OCI-LY7 (cell line): ENCODE results near the gene TIMP4. TPM values are rescaled to one million over a fixed set of nuclear protein-coding genes. Genes with fewer than 3 reads are reported as not detected.

Source experiments
- BruUV-seq: library from RNA; stranded (reverse); fragments of 400-500 nt; replicated peaks from 2 replicates; lab custom pipeline; 2021; lab: Mats Ljungman, UMichigan
- CTCF ChIA-PET: fragments of 300-600 bp; sonication (Branson Sonifier 250); formaldehyde crosslinking; loops from one replicate; lab custom pipeline; 2022; ENCODE audit warnings: antibody characterized with exemption; ENCODE audit not compliant: unreplicated experiment; lab: Charles Lee
- POLR2A ChIA-PET: fragments of 300-600 bp; sonication (Branson Sonifier 250); formaldehyde crosslinking; loops from one replicate; lab custom pipeline; 2022; ENCODE audit warnings: antibody characterized with exemption; lab: Charles Lee
- DNase-seq: peaks from one replicate; pipeline ENCODE4 v3.0.0-alpha.2; 2015; ENCODE audit warnings: low spot score
- H2AFZ ChIP-seq: fragments of 200-600 bp; sonication (generic), shearing (Covaris generic); 2 replicates; pipeline ENCODE4 v1.6.1; 2014; ENCODE audit warnings: mild to moderate bottlenecking, antibody characterized with exemption, low read length, moderate library complexity
- H3K27ac ChIP-seq: fragments of 200-600 bp; sonication (generic); 2 replicates; pipeline ENCODE4 v1.5.1; 2014; ENCODE audit warnings: mixed run types, low read depth, mild to moderate bottlenecking, moderate library complexity, low read length, inconsistent platforms; ENCODE audit not compliant: poor library complexity, severe bottlenecking
- H3K36me3 ChIP-seq: fragments of 200-600 bp; sonication (generic); 2 replicates; pipeline ENCODE4 v1.6.1; 2014; ENCODE audit warnings: mild to moderate bottlenecking, antibody characterized with exemption, low read length, moderate library complexity, mixed read lengths; ENCODE audit not compliant: insufficient read depth
- H3K4me1 ChIP-seq: fragments of 200-600 bp; sonication (generic); 2 replicates; pipeline ENCODE4 v1.5.1; 2014; ENCODE audit warnings: mild to moderate bottlenecking, low read length; ENCODE audit not compliant: insufficient read depth, poor library complexity, severe bottlenecking
- H3K4me2 ChIP-seq: fragments of 200-600 bp; sonication (generic); 2 replicates; pipeline ENCODE4 v1.6.1; 2014; ENCODE audit warnings: mild to moderate bottlenecking, low read length
- H3K4me3 ChIP-seq: fragments of 200-600 bp; sonication (generic); 2 replicates; pipeline ENCODE4 v1.5.1; 2014; ENCODE audit warnings: mild to moderate bottlenecking, low read depth, low read length; ENCODE audit not compliant: poor library complexity, severe bottlenecking
- H3K79me2 ChIP-seq: fragments of 200-600 bp; sonication (generic); 2 replicates; pipeline ENCODE4 v1.6.1; 2016; ENCODE audit warnings: low read depth, mild to moderate bottlenecking, low read length, moderate library complexity, mixed read lengths; ENCODE audit not compliant: insufficient read depth
- H3K9me2 ChIP-seq: fragments of 200-600 bp; sonication (generic); 2 replicates; pipeline ENCODE4 v1.6.1; 2016; ENCODE audit warnings: mild to moderate bottlenecking, low read length, mixed read lengths; ENCODE audit not compliant: insufficient read depth
- H3K9me3 ChIP-seq: fragments of 200-600 bp; sonication (generic); 2 replicates; pipeline ENCODE4 v1.6.1; 2014; ENCODE audit warnings: mild to moderate bottlenecking, mixed run types, low read length, mixed read lengths
- H4K20me1 ChIP-seq: fragments of 200-600 bp; sonication (generic); 2 replicates; pipeline ENCODE4 v1.6.1; 2014; ENCODE audit warnings: mild to moderate bottlenecking, antibody characterized with exemption, low read length, moderate library complexity, mixed read lengths; ENCODE audit not compliant: insufficient read depth
- EZH2phosphoT487 ChIP-seq: fragments of 200-600 bp; sonication (generic); IDR thresholded peaks from 2 replicates; pipeline ENCODE4 v1.6.1; 2018; ENCODE audit warnings: low read depth, borderline replicate concordance, mild to moderate bottlenecking, mixed run types, antibody characterized with exemption, low read length, moderate library complexity, mixed read lengths
- intact Hi-C: fragments of 100-400 bp; cut with micrococcal nuclease; formaldehyde crosslinking; loops from one replicate; pipeline ENCODE4 v1.10.0; 2022; ENCODE audit not compliant: unreplicated experiment
- total RNA-seq, 2 experiments: library from RNA; depleted of rRNA in 1 of 2; stranded (reverse); fragments of >200 nt in 1 of 2; shearing (Covaris generic) in 1 of 2; gene quantifications; 2 replicates each; pipeline ENCODE4 v1.2.3, GENCODE V29; 2014 to 2022
- TF ChIP-seq, protein P1 (sequence below): fragments of 200-600 bp; sonication (generic); conservative IDR thresholded peaks from 2 replicates; pipeline ENCODE4 v1.5.1; 2014; ENCODE audit warnings: mild to moderate bottlenecking, antibody characterized with exemption, low read length, moderate library complexity, mixed read lengths

TIMP4 gene
- total RNA-seq, 2 experiments from 2014 or later, result not detected

DNA sequence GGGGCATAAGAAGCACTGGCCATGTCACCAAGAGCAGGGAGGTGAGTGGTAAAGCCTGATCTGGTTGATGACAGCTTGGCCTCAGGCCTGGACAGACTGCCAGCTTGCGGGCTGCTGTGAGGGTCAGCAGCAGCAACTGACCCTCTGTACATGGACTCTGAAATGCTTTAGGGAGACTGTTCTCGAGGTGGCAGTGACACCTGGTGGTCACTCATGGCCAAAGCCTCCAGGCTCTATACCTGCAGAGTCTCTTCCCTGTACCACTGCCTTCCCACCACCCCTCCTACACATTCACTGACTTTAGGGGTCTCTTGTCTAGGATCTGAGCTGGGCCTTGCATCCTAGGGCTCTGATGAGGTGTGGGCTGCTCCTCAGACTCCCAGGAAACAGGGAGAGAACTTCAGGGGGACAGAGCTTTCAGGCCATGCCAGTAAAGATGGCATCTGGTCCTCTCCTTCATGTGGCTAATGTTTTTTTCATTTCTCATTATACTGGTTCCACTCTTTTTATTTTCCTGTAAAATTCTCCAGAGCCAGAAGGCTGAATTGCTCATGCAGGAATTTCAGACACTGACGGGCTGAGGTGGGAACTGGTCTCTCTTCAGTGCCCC, 17.2 kb upstream of the TIMP4 start:
- Histone ChIP-seq H3K79me2 (no peaks in the 10 kb centered on the region), H3K9me2 (no peaks in the 10 kb centered on the region), H3K9me3 (no peaks in the 10 kb centered on the region), H4K20me1 (no peaks in the 10 kb centered on the region), H3K4me3 (no peak overlapping the region), H3K36me3 (no peaks in the 10 kb centered on the region), H2AFZ (no peak overlapping the region), H3K4me2 (no peak overlapping the region), H3K27ac (no peak overlapping the region), H3K4me1 (no peaks in the 10 kb centered on the region)
- intact Hi-C loops, result loop anchor here (1.0 to 5.0 kb wide), 2 partner anchors 41 to 306 kb away; partner anchors contain the start of gene TSEN2
- ChIA-PET POLR2A (interaction anchor here (1.3 kb wide), 1 partner anchor 17 kb away, joined by 3 read pairs; no protein-coding TSS in a partner anchor), CTCF (interaction anchor here (1.2 kb wide), 1 partner anchor 40 kb away, joined by 5 read pairs; no protein-coding TSS in a partner anchor)
- no TSS peak for BruUV-seq
- DNase-seq, result peak; percentile 27
- no peak for TF ChIP-seq EZH2phosphoT487
- TF ChIP-seq, protein P1, sequence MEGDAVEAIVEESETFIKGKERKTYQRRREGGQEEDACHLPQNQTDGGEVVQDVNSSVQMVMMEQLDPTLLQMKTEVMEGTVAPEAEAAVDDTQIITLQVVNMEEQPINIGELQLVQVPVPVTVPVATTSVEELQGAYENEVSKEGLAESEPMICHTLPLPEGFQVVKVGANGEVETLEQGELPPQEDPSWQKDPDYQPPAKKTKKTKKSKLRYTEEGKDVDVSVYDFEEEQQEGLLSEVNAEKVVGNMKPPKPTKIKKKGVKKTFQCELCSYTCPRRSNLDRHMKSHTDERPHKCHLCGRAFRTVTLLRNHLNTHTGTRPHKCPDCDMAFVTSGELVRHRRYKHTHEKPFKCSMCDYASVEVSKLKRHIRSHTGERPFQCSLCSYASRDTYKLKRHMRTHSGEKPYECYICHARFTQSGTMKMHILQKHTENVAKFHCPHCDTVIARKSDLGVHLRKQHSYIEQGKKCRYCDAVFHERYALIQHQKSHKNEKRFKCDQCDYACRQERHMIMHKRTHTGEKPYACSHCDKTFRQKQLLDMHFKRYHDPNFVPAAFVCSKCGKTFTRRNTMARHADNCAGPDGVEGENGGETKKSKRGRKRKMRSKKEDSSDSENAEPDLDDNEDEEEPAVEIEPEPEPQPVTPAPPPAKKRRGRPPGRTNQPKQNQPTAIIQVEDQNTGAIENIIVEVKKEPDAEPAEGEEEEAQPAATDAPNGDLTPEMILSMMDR, result peak; percentile 76

GRCh38 chr3:12175137-12175593, 16.5 kb upstream of the TIMP4 start:
- no peak for TF ChIP-seq EZH2phosphoT487
- TF ChIP-seq, protein P1, result no peak
- intact Hi-C loops, result loop anchor here (5.0 kb wide), 1 partner anchor 307 kb away; the partner anchor contains the start of gene TSEN2
- Histone ChIP-seq H3K4me2 (no peak overlapping the region), H3K9me2 (no peaks in the 10 kb centered on the region), H2AFZ (no peak overlapping the region), H4K20me1 (no peaks in the 10 kb centered on the region), H3K36me3 (no peaks in the 10 kb centered on the region), H3K79me2 (no peaks in the 10 kb centered on the region), H3K4me3 (no peak overlapping the region), H3K27ac (no peak overlapping the region), H3K9me3 (no peaks in the 10 kb centered on the region), H3K4me1 (no peaks in the 10 kb centered on the region)
- DNase-seq, result no peak
- no TSS peak for BruUV-seq
- CTCF ChIA-PET, result interaction anchor here (1.2 kb wide), 1 partner anchor 40 kb away, joined by 5 read pairs; no protein-coding TSS in a partner anchor
- POLR2A ChIA-PET, result interaction anchor here (0.6 kb wide), 1 partner anchor 1132 kb away, joined by 3 read pairs; no protein-coding TSS in a partner anchor

GRCh38 chr3:12170207-12170606, 11.5 kb upstream of the TIMP4 start:
- BruUV-seq, result no TSS peak
- Histone ChIP-seq H3K4me1 (no peaks in the 10 kb centered on the region), H3K4me2 (no peak overlapping the region), H3K27ac (no peak overlapping the region), H3K79me2 (no peaks in the 10 kb centered on the region), H3K9me2 (no peaks in the 10 kb centered on the region), H4K20me1 (no peaks in the 10 kb centered on the region), H3K9me3 (no peaks in the 10 kb centered on the region), H2AFZ (no peak overlapping the region), H3K36me3 (no peaks in the 10 kb centered on the region), H3K4me3 (no peak overlapping the region)
- ChIA-PET CTCF (no interaction called here), POLR2A (no interaction called here)
- DNase-seq, result no peak
- intact Hi-C loops, result no loop called here
- no peak for TF ChIP-seq EZH2phosphoT487
- TF ChIP-seq, protein P1, result no peak
